Spleen (tissue), 11 donors: ENCODE data around the gene OGDH. TPM values are rescaled to one million over a fixed set of nuclear protein-coding genes. Genes with fewer than 3 reads are reported as not detected.

Source experiments
- DNase-seq: peaks from one replicate; pipeline ENCODE4 v3.0.0-alpha.2; 2020
- H3K27ac ChIP-seq, 8 donors: fragments of 200-600 bp; sonication (generic) in 7 of 8; 1 replicate in 4 of 8; 2 replicates in 4 of 8; pipeline versions ENCODE4 v1.5.0 to v1.8.0; 2016 to 2021; ENCODE audit warnings: inconsistent platforms in 4 of 8, mild to moderate bottlenecking in 4 of 8, moderate library complexity in 1 of 8
- H3K27me3 ChIP-seq, 7 donors: fragments of 200-600 bp; sonication (generic) in 6 of 7; replicated peaks in 1 of 7; 1 replicate in 4 of 7; 2 replicates in 3 of 7; pipeline versions ENCODE4 v1.5.0 to v1.8.0; 2016 to 2021; ENCODE audit warnings: inconsistent platforms in 3 of 7, mild to moderate bottlenecking in 1 of 7
- H3K36me3 ChIP-seq, 6 donors: fragments of 200-600 bp; sonication (generic) in 5 of 6; 1 replicate in 4 of 6; 2 replicates in 2 of 6; pipeline versions ENCODE4 v1.5.0 to v1.8.0; 2016 to 2021; ENCODE audit warnings: inconsistent platforms in 2 of 6
- H3K4me1 ChIP-seq, 6 donors: fragments of 200-600 bp; sonication (generic) in 5 of 6; 1 replicate in 3 of 6; 2 replicates in 3 of 6; pipeline versions ENCODE4 v1.5.0 to v1.8.0; 2016 to 2021; ENCODE audit warnings: inconsistent platforms in 3 of 6
- H3K4me3 ChIP-seq, 8 donors: fragments of 200-600 bp; sonication (generic) in 7 of 8; 1 replicate in 4 of 8; 2 replicates in 4 of 8; pipeline versions ENCODE4 v1.5.0 to v1.8.0; 2016 to 2021; ENCODE audit warnings: inconsistent platforms in 4 of 8, mild to moderate bottlenecking in 4 of 8, moderate library complexity in 2 of 8
- H3K9me3 ChIP-seq, 8 donors: fragments of 200-600 bp; sonication (generic) in 7 of 8; 1 replicate in 4 of 8; 2 replicates in 4 of 8; pipeline versions ENCODE4 v1.5.0 to v1.8.0; 2016 to 2021; ENCODE audit warnings: inconsistent platforms in 4 of 8
- CTCF ChIP-seq, 11 experiments: fragments of 200-600 bp in 7 of 11; fragments of 450-650 bp in 4 of 11; sonication (generic) in 4 of 11; IDR thresholded peaks in 8 of 11; conservative IDR thresholded peaks in 3 of 11; 1 replicate in 7 of 11; 2 replicates in 4 of 11; pipeline versions ENCODE4 v1.4.0 to v1.8.0; 2016 to 2021; ENCODE audit warnings: antibody characterized with exemption in 11 of 11, inconsistent platforms in 4 of 11, mild to moderate bottlenecking in 1 of 11
- POLR2A ChIP-seq, 3 donors: fragments of 450-650 bp; IDR thresholded peaks; one replicate each; pipeline ENCODE4 v1.5.1; 2017; ENCODE audit warnings: antibody characterized with exemption in 3 of 3, mild to moderate bottlenecking in 1 of 3
- POLR2AphosphoS5 ChIP-seq, 3 donors: sonication (generic); formaldehyde crosslinking; IDR thresholded peaks; one replicate each; pipeline ENCODE4 v1.5.1; 2017; ENCODE audit warnings: antibody characterized with exemption in 3 of 3
- WGBS, 5 donors: extraction: QIAGEN DNeasy Blood & Tissue Kit in 3 of 5; methylation state at CpG; one replicate each; pipeline versions ENCODE4 v1.1.5 to v1.1.7; 2013 to 2018; 5-methylcytosine and 5-hydroxymethylcytosine counted together
- intact Hi-C: fragments of 100-400 bp; cut with DNase I; formaldehyde crosslinking; loops from one replicate; pipeline ENCODE4 v1.15.0; 2023; ENCODE audit warnings: low total_unique reads
- polyA plus RNA-seq, 3 donors: library from polyadenylated mRNA; stranded (reverse); fragments of 200-250 nt; gene quantifications; one replicate each; pipeline ENCODE4 v1.2.1, GENCODE V29; 2013
- total RNA-seq, 7 donors: library from RNA; depleted of rRNA in 3 of 7; stranded (reverse); fragments of >200 nt in 3 of 7; fragmentation: NEBNext Ultra II Directional in 4 of 7; extraction: Animal tissue kit (Norgen Biotek cat#: 25700) in 4 of 7; gene quantifications; one replicate each; pipeline versions ENCODE4 v1.1.0 to v1.2.1, GENCODE V29; 2016 to 2021
- donor health status: healthy with polysubstance abuse.
- donor health status: DM: no; HTN: no; CAD: no; lungs with moderate emphysema.
- donor health status: DM: no; HTN: no; CAD: no.
- donor health status: Bipolar disorder and iron deficiency.
- donor health status: healthy.
- donor health status: DM: no; HTN: no; CAD: no.
- donor health status: DM: yes; HTN: yes; CAD: no.

The OGDH gene
- total and polyA plus RNA-seq, 10 donors, result 15.7 to 120 (median 86.4) TPM

DNA sequence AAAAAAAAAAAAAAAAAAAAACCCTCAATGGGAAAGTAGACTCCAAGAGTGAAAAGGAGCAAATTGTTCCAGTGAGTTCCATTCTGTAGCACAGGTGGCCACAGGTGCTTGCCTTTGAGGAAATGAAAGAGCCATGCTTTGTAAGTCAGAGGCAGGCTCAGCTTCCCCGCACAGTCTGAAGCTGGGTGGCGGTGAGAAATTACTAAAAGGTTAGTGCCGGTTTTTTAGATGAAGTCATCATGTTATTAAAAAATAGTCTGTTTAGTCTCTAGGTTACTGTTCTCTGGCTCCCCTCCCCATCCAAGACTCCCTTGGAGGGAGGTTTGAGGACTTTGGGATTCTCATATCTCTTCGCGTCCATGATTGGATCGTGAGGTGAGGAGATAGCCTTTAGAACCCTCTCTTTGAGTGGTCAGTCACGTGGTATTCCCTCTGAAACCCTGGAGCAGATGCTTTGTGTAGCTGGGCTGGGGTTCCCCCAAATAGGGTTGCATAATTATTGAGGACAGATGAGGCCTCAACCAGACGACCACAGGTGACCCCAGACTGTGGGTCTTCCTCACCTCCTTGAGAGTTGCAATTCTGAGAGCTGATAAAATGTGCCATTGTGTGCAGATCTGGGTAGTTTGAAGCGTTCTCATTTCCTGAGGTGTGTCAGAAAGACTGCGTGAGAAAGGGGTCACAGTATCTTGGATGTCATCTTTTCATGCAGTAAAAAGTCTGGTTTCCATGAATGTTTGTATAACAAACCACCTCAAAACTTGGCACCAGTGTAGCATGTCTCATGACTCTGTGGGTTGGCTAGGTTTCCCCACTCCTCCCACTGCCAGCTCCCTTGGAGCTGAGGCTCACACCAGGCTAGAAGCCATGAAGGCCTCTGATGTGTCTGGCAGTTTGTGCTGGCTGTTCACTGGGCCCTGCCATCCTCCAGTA lies 27.1 kb downstream of the OGDH start:
- intact Hi-C loops, result no loop called here
- Histone ChIP-seq H3K27ac (peak overlapping the region; percentile 31 to 96 (median 78)), H3K4me1 (peaks cover 62 to 100% (median 96%) of the 10 kb centered on the region in 6 donors), H3K4me3 (no peak overlapping the region), H3K9me3 (no peaks in the 10 kb centered on the region), H3K27me3 (no peaks in the 10 kb centered on the region), H3K36me3 (no peaks in the 10 kb centered on the region)
- TF ChIP-seq CTCF (IDR thresholded peaks at IDR 0.05 in 8 of 11, conservative IDR thresholded peaks at IDR 0.05 in 3 of 11) (no peak), POLR2AphosphoS5 (IDR thresholded peaks at IDR 0.05) (peak in 1 of 3 donors; percentile 65), POLR2A (IDR thresholded peaks at IDR 0.05) (no peak)
- 55 to 62% (median 59%) methylated on average over 10 of the region's 10 CpGs for WGBS, 5 donors
- DNase-seq, result no peak

GRCh38 chr7:44634187-44634838 lies 27.9 kb downstream of the OGDH start:
- DNase-seq, result no peak
- Histone ChIP-seq H3K9me3 (no peaks in the 10 kb centered on the region), H3K27ac (peak overlapping the region; percentile 48 to 96 (median 78)), H3K36me3 (no peaks in the 10 kb centered on the region), H3K4me1 (peaks cover 70 to 100% (median 99%) of the 10 kb centered on the region in 6 donors), H3K4me3 (no peak overlapping the region), H3K27me3 (no peaks in the 10 kb centered on the region)
- intact Hi-C loops, result no loop called here
- TF ChIP-seq CTCF (IDR thresholded peaks at IDR 0.05 in 8 of 11, conservative IDR thresholded peaks at IDR 0.05 in 3 of 11) (no peak), POLR2A (IDR thresholded peaks at IDR 0.05) (no peak), POLR2AphosphoS5 (IDR thresholded peaks at IDR 0.05) (no peak)
- WGBS, 5 donors, result 78 to 93% (median 87%) methylated on average over 5 of the region's 5 CpGs

- DNase-seq, result no peak
Measured at GRCh38 chr7:44634839-44635591, 28.6 kb downstream of the OGDH start.

More at GRCh38 chr7:44634839-44635591, 28.6 kb downstream of the OGDH start:
- Histone ChIP-seq H3K9me3 (no peaks in the 10 kb centered on the region), H3K27ac (peak overlapping the region; percentile 48 to 96 (median 78)), H3K27me3 (no peaks in the 10 kb centered on the region), H3K4me1 (peaks cover 74 to 100% (median 100%) of the 10 kb centered on the region in 6 donors), H3K4me3 (no peak overlapping the region), H3K36me3 (no peaks in the 10 kb centered on the region)
- intact Hi-C loops, result no loop called here
- no peak for TF ChIP-seq CTCF (IDR thresholded peaks at IDR 0.05 in 8 of 11, conservative IDR thresholded peaks at IDR 0.05 in 3 of 11)
- TF ChIP-seq POLR2A (IDR thresholded peaks at IDR 0.05), result no peak
- peak in 2 of 3 donors; percentile 18 to 23 for TF ChIP-seq POLR2AphosphoS5 (IDR thresholded peaks at IDR 0.05)
- 54 to 74% (median 66%) methylated on average over 14 of the region's 14 CpGs for WGBS, 5 donors
